Central memory CD8-positive, alpha-beta T cell (primary cell): ENCODE measurements around the gene MEF2C.

Experiments used
- ATAC-seq: fragments of 150-1000 bp; cut with Tn5 transposase; replicated peaks from 2 replicates; pipeline ENCODE4 v1.10.0; 2022; ENCODE audit warnings: mild to moderate bottlenecking, moderate FRiP score, moderate number of reproducible peaks; ENCODE audit not compliant: poor library complexity, severe bottlenecking; ENCODE audit errors: extremely low read depth
- DNase-seq, 2 donors: peaks; one replicate each; pipeline ENCODE4 v3.0.0; 2021; ENCODE audit warnings: low spot score in 2 of 2
- H3K27ac Mint-ChIP-seq: one replicate; pipeline ENCODE4 v1.8.0; 2022; ENCODE audit warnings: low read depth, mild to moderate bottlenecking, moderate library complexity, mixed read lengths
- H3K27me3 Mint-ChIP-seq: one replicate; pipeline ENCODE4 v1.8.0; 2022; ENCODE audit warnings: mixed read lengths
- H3K36me3 Mint-ChIP-seq: one replicate; pipeline ENCODE4 v1.8.0; 2022; ENCODE audit warnings: mild to moderate bottlenecking, moderate library complexity, mixed read lengths; ENCODE audit not compliant: insufficient read depth
- H3K4me1 Mint-ChIP-seq: one replicate; pipeline ENCODE4 v1.8.0; 2022; ENCODE audit warnings: mixed read lengths
- H3K4me3 Mint-ChIP-seq: one replicate; pipeline ENCODE4 v1.8.0; 2022; ENCODE audit warnings: mild to moderate bottlenecking, moderate library complexity, mixed read lengths
- H3K9me3 Mint-ChIP-seq: one replicate; pipeline ENCODE4 v1.8.0; 2022; ENCODE audit warnings: mixed read lengths

MEF2C gene

GRCh38 chr5:88885002-88885401 lies 2.0 kb upstream of the MEF2C start:
- no peak overlapping the region for H3K27ac Mint-ChIP-seq
- H3K9me3 Mint-ChIP-seq = no peaks in the 10 kb centered on the region
- DNase-seq (no peak), ATAC-seq (no peak)
- H3K36me3 Mint-ChIP-seq = peaks cover 2% of the 10 kb centered on the region
- peaks cover 23% of the 10 kb centered on the region for H3K4me1 Mint-ChIP-seq
- no peak overlapping the region for H3K4me3 Mint-ChIP-seq
- peaks cover 48% of the 10 kb centered on the region for H3K27me3 Mint-ChIP-seq

- Mint-ChIP-seq H3K27me3 (peaks cover 44% of the 10 kb centered on the region), H3K9me3 (no peaks in the 10 kb centered on the region), H3K36me3 (peaks cover 2% of the 10 kb centered on the region), H3K27ac (no peak overlapping the region), H3K4me3 (peak overlapping the region; percentile 87), H3K4me1 (peaks cover 23% of the 10 kb centered on the region)
- ATAC-seq = no peak
- DNase-seq = no peak
Measured at GRCh38 chr5:88884608-88884877, 1.6 kb upstream of the MEF2C start.

GRCh38 chr5:88883836-88884607 lies 1.0 kb upstream of the MEF2C start:
- Mint-ChIP-seq H3K4me3 (peak overlapping the region; percentile 87), H3K36me3 (peaks cover 2% of the 10 kb centered on the region), H3K27ac (peak overlapping the region; percentile 53), H3K4me1 (peaks cover 23% of the 10 kb centered on the region), H3K27me3 (peaks cover 38% of the 10 kb centered on the region), H3K9me3 (no peaks in the 10 kb centered on the region)
- DNase-seq = no peak
- ATAC-seq = no peak

GRCh38 chr5:88882276-88883038 lies 527 bp downstream of the MEF2C start:
- H3K4me3 Mint-ChIP-seq = peak overlapping the region; percentile 87
- no peaks in the 10 kb centered on the region for H3K9me3 Mint-ChIP-seq
- H3K36me3 Mint-ChIP-seq = peaks cover 2% of the 10 kb centered on the region
- peaks cover 29% of the 10 kb centered on the region for H3K27me3 Mint-ChIP-seq
- peak overlapping the region; percentile 16 for H3K27ac Mint-ChIP-seq
- peaks cover 23% of the 10 kb centered on the region for H3K4me1 Mint-ChIP-seq
- DNase-seq (no peak), ATAC-seq (no peak)

GRCh38 chr5:88881571-88881971 lies 1.4 kb downstream of the MEF2C start:
- Mint-ChIP-seq H3K4me3 (no peak overlapping the region), H3K27ac (no peak overlapping the region)

GRCh38 chr5:88880201-88880600 lies 2.8 kb downstream of the MEF2C start:
- ATAC-seq (no peak), DNase-seq (no peak)
- Mint-ChIP-seq H3K27me3 (peaks cover 29% of the 10 kb centered on the region), H3K27ac (no peak overlapping the region), H3K36me3 (peaks cover 2% of the 10 kb centered on the region), H3K4me3 (no peak overlapping the region), H3K9me3 (no peaks in the 10 kb centered on the region), H3K4me1 (peaks cover 23% of the 10 kb centered on the region)

More at GRCh38 chr5:88881571-88881971, 1.4 kb downstream of the MEF2C start:
- Mint-ChIP-seq H3K9me3 (no peaks in the 10 kb centered on the region), H3K27me3 (peaks cover 29% of the 10 kb centered on the region), H3K36me3 (peaks cover 2% of the 10 kb centered on the region), H3K4me1 (peaks cover 23% of the 10 kb centered on the region)
- no peak for ATAC-seq
- no peak for DNase-seq

GRCh38 chr5:88879724-88880123 lies 3.3 kb downstream of the MEF2C start:
- Mint-ChIP-seq H3K27ac (no peak overlapping the region), H3K4me1 (peaks cover 22% of the 10 kb centered on the region), H3K4me3 (no peak overlapping the region), H3K27me3 (peaks cover 26% of the 10 kb centered on the region), H3K9me3 (no peaks in the 10 kb centered on the region), H3K36me3 (peaks cover 2% of the 10 kb centered on the region)
- no peak for DNase-seq
- ATAC-seq = no peak

- Mint-ChIP-seq H3K27ac (no peak overlapping the region), H3K27me3 (peaks cover 19% of the 10 kb centered on the region), H3K36me3 (no peaks in the 10 kb centered on the region), H3K4me1 (peaks cover 15% of the 10 kb centered on the region), H3K9me3 (no peaks in the 10 kb centered on the region), H3K4me3 (no peak overlapping the region)
- ATAC-seq (no peak), DNase-seq (no peak)
Measured at GRCh38 chr5:88878976-88879375, 4.0 kb downstream of the MEF2C start.

GRCh38 chr5:88877826-88878225 lies 5.2 kb downstream of the MEF2C start:
- Mint-ChIP-seq H3K27me3 (peaks cover 7% of the 10 kb centered on the region), H3K36me3 (no peaks in the 10 kb centered on the region), H3K4me3 (no peak overlapping the region), H3K9me3 (no peaks in the 10 kb centered on the region), H3K27ac (no peak overlapping the region), H3K4me1 (peaks cover 5% of the 10 kb centered on the region)
- ATAC-seq (no peak), DNase-seq (no peak)

- no peaks in the 10 kb centered on the region for H3K4me1 Mint-ChIP-seq
- no peak overlapping the region for H3K4me3 Mint-ChIP-seq
Measured at GRCh38 chr5:88876714-88877113, 6.3 kb downstream of the MEF2C start.

GRCh38 chr5:88875341-88876234 lies 7.4 kb downstream of the MEF2C start:
- ATAC-seq (no peak), DNase-seq (no peak)
- Mint-ChIP-seq H3K36me3 (no peaks in the 10 kb centered on the region), H3K9me3 (no peaks in the 10 kb centered on the region), H3K4me3 (no peak overlapping the region), H3K4me1 (no peaks in the 10 kb centered on the region), H3K27me3 (no peaks in the 10 kb centered on the region), H3K27ac (no peak overlapping the region)

More at GRCh38 chr5:88876714-88877113, 6.3 kb downstream of the MEF2C start:
- Mint-ChIP-seq H3K27ac (no peak overlapping the region), H3K9me3 (no peaks in the 10 kb centered on the region), H3K27me3 (no peaks in the 10 kb centered on the region), H3K36me3 (no peaks in the 10 kb centered on the region)
- DNase-seq (no peak), ATAC-seq (no peak)

GRCh38 chr5:88873447-88873846 lies 9.5 kb downstream of the MEF2C start:
- no peaks in the 10 kb centered on the region for H3K36me3 Mint-ChIP-seq
- DNase-seq (no peak), ATAC-seq (no peak)
- H3K27me3 Mint-ChIP-seq = no peaks in the 10 kb centered on the region
- no peaks in the 10 kb centered on the region for H3K4me1 Mint-ChIP-seq
- H3K9me3 Mint-ChIP-seq = no peaks in the 10 kb centered on the region
- H3K4me3 Mint-ChIP-seq = no peak overlapping the region
- H3K27ac Mint-ChIP-seq = no peak overlapping the region
